Left renal pelvis (tissue), 4 donors: ENCODE measurements around the gene OR52M1. TPM values are rescaled to one million over a fixed set of nuclear protein-coding genes. Genes with fewer than 3 reads are reported as not detected.
"Not testable (repeated sequence)": the region's sequence is repeated elsewhere in the genome, so short reads cannot be mapped to it uniquely, and the experiment has no call there.

Experiments
- DNase-seq, 4 donors: peaks; one replicate each; pipeline ENCODE4 v3.0.0-alpha.2; 2013; ENCODE audit warnings: low read depth in 4 of 4, low spot score in 3 of 4
- polyA plus RNA-seq, 4 donors: library from polyadenylated mRNA; unstranded; fragments of 120-200 nt; gene quantifications; one replicate each; pipeline ENCODE4 v1.2.1, GENCODE V29; 2013; ENCODE audit not compliant: insufficient read length in 4 of 4

OR52M1 gene, protein sequence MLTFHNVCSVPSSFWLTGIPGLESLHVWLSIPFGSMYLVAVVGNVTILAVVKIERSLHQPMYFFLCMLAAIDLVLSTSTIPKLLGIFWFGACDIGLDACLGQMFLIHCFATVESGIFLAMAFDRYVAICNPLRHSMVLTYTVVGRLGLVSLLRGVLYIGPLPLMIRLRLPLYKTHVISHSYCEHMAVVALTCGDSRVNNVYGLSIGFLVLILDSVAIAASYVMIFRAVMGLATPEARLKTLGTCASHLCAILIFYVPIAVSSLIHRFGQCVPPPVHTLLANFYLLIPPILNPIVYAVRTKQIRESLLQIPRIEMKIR
- not detected for polyA plus RNA-seq

GRCh38 chr11:4544891-4545290, at the start of gene OR52M1:
Gene OR52M1, plus strand, starts transcription at chr11:4545191. Its CDS starts 0 bp downstream, at chr11:4545191.
- no peak for DNase-seq

GRCh38 chr11:4495487-4495886, 49.5 kb upstream of the OR52M1 start:
- no peak for DNase-seq

DNA sequence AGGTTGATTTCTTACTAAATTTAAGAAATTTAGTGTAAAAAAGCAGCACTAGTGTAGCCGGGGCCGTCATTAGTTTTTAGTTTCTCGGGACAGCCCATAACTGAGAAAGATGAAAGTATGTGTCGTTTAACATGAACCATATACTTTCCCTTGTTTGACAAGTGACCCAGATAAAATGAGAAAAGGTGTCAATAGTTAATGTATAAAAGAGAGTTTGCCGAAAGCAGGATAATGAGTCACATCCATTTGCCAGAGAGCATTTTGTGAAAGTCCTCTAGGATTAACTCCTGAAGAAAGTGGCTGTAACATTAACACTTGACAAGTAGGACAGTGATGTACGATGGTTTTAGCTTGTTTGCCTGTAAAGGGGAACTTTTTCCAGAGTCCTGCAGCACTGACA, 49.0 kb upstream of the OR52M1 start:
- no peak for DNase-seq

DNA sequence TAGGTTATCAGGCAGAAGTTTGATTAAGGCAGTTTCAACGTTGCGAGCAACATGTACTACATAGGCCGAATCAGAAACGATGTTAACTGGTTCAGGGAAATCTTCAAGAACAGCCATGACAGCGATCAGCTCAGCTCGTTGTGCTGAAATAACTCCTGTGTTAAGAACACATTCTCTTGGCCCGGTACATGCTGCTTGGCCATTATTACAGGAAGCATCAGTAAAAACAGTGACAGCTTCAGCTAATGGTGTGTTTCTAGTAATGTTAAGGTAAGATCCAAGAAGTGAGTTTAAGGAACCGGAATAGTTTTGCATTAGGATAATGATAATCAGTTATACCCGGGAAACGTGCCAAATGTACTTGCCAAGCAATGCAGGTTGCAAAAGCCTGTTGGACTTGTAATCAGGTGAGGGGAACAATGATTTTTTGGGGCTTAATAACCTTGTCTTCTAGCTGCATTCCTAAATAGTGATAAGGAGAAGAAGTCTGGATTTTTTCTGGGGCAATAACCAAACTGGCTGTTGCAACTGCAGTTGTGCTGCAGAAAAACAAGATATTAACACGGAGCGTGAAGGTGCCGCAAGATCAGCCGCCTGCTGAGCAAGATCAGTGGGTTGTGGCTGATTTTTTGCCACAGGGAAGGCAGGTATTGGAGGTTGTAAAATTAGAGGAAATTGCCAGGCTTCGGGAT, 48.3 kb upstream of the OR52M1 start:
- no peak for DNase-seq

DNA sequence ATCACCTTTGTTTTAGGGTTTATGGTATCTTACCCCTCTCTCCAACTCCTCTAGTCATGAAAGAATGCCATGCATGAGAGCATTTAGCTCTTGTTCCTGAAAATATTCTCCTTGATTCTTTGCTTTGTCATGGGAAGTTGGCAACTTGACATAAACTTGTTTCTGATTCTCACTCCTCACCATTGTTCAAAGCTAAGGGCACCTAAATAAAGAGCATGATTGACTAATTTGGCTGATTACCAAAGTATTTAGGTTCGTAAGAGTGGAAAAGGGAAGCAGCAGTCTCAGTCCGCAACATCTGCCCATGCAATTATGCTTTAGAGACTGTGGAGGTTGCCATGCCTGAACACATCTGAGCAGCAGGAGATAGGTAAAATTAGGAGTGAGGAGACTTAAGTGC, 36.1 kb upstream of the OR52M1 start:
- DNase-seq, result no peak

DNA sequence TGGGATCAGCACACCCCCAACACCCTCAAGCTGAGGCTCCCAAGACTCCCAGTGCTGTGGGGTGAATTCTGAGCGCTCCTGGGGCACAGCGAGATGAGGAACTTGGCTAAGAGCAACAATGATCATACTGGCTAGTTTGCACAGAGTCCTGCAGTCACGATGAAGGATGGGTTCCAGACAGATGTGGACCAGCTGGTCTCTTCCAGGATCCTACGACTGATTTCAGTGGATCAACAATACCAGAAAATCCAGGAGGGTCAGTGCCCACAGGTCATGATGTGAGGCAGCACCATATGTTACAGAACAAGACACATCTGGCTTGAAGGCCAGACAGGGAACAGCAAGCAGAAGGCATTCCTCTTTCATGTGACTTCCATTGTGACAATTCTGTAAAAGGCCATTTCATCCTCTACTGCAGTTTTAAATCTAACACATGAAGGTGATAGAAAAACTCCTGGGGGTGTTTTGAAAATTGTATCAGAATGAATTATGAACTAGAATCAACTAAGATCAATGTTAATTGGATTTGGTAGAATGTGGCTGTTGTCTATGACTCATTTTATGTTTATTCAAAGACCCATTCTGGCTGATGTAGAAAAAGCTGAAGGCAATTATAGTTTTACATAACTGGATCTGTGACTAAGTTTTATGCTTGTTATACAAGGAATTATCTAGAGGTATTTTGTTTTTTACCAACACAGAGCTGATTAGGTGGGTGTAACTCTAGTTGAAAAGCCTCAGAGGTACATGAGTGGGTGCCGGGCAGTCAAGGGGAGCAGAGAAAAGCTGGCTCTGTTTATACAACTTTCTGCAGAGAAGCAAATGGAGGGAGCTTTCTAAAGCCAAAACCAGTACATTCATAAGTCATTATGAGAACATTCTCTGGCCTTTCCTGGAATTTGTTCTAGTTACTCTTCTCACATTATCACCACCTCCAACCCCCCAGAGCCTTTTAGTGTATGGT, 33.4 kb upstream of the OR52M1 start:
- DNase-seq, result no peak

DNA sequence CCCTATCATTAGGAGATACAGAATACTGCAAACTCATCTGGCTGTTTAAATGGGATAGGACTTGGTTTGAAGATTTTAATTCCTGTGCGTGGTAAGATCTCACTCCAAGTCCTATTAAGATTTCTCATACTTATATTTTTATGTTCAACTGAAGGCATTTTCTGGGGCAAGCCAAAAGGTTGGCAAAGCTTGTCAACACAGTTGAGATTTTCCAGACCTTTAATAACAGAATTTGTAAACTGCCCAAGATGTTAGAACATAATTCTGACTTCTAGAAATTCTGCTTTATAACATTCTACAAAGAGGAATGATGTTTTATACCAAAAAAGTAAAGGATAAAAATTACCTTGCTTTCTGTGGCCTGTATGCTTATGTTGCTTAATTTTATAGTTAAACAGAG, 30.8 kb upstream of the OR52M1 start:
- no peak for DNase-seq

DNA sequence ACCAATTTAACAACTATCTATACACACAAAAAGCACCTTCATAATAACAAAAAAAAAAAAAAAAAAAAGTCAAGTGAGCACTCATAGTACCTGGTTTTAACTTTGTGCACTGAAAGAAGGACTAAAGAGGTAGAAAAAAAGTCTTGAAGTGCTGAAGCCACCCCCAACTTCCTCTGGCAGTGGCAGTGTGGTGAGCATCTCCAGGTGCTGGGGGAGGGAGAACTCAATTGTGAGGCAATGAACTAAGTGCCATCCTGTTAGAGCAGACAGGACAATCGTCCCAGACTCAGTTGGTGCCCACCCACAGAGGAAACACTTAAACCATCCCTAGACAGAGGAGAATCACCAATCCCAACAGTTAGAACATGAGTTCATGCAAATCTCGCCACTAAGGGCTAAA, 22.7 kb upstream of the OR52M1 start:
- DNase-seq, result no peak

DNA sequence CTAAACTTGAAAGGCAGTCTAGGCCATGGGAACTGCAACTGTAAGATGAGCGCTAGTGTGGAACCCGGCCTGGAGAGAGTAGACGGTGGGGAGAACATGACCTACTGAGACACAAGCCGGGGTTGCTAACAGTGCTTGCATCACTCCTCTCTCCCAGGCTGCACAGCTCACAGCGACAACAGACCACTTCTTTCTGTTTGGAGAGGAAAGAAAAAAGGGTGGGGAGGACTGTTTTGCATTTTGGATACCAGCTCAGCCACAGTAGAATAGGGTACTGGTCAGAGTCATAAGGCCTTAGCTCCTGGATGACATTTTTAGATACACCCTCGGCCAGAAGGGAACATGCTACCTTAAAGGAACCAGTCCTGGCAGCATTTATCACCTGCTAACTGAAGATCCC, 22.2 kb upstream of the OR52M1 start:
- DNase-seq, result no peak

DNA sequence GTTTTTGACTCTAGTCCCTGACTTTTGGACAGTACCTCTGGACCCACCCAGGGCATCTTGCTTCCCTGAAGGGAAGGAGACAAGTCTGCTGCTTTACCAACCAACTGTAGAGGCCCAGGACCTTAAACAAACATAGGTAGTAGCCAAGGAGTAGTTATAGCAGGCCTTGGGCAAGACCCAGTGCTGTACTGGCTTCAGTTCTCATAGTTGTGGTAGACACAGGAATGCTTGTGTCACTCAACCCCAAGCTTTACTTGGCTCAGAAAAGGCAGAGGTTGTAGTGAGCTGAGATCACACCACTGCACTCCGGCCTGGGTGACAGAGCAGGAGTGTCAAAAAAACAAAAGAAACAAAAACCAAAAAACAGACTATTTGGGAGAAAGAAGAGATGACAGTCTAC, 21.3 kb upstream of the OR52M1 start:
- DNase-seq, result no peak

DNA sequence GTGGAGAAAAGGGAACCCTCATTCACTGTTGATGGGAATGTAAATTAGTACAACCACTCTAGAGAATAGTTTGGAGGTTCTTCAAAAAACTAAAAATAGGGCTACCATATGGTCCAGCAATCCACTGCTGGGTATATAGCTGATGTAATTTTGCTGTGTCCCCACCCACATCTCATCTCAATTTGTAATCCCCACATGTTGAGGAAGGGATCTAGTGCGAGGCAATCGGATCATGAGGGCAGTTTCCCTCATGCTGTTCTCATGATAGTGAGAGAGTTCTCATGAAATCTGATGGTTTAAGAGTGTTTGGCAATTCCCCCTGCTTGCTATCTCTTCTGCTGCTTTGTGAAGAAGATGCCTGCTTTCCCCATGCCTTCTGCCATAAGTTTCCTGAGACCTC, 17.1 kb upstream of the OR52M1 start:
- no peak for DNase-seq

DNA sequence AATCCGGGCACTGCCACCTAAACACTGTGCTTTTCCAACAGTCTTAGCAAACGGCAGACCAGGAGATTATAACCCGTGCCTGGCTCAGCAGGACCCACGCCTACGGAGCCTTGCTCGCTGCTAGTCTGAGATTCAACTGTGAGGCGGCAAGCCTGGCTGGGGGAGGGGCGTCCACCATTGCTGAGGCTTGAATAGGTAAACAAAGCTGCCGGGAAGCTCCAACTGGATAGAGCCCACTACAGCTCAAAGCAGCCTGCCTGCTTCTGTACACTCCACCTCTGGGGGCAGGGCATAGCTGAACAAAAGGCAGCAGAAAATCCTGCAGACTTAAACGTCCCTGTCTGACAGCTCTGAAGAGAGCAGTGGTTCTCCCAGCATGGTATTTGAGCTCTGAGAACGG, 13.3 kb upstream of the OR52M1 start:
- not testable (repeated sequence) for DNase-seq

DNA sequence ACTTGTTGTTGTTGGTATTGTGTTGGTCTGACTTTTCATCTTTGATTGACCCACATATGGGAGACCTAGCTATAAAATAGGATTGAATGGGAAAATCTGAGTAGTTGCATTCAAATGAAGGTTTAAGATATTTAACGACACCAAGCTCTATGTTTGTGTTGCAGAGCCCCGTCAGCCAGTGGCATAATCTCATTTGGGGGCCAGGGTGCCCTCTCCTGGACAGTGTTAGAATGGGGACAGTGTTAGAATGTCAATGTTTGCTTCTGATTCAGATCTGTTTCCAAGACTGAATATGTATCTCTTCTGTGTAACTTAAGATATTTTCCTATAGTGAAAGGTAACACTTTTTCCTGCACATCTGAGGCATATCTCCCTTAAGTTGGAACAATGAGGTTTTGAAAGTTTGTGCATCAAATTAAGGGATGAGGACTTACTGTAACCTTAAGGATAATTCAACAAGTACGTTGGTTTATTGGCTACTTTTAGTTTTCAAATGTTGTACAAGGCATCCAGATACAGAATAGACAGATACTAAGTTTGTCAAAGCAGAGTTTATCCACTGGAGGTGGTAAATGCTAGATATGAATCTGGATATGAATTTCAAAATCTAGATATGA, 5.3 kb upstream of the OR52M1 start:
- DNase-seq, result peak in 2 of 4 donors; percentile 3 to 12

- no peak for DNase-seq
These were observed 3.9 kb upstream of the OR52M1 start for GRCh38 chr11:4541071-4541470.

DNA sequence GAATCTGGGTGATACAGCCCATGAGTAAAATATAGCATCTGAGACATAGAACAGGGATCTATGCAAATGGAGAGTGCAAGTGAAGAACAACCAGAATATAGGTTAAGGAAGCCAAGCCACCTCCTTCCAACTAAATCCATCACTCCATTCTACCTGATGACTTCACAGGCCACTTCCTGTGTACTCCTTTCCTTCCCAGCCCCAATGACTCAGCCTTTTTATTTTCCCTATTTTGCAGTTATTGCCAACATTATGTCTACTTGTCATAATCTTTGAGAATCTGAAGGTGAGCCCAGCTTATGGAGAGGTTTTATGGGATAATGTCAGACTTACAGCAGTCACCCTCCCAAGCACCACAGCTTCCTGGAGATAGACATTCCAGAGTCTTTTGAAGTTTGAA, 1.4 kb upstream of the OR52M1 start:
- DNase-seq, result no peak

GRCh38 chr11:4546878-4547277, 1.9 kb downstream of the OR52M1 start:
- DNase-seq, result no peak

DNA sequence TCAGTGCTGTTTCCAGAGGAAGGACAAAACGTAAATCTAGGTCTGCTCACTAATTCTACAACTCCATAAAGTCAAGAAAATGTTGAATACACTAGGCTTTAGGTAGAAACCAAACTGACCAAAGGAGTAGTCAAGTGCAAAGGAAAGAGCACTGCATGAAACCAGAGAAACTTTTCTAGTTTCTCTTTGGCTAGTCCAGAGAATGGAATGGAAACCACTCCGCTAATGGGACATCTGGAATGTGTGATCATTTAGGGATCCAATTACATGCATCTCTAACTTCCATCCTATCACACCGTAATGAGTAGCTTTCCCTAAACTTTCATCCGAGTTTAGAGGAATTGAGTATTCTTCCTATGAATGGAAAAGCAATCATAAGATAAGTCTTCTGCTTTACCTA, 2.4 kb downstream of the OR52M1 start:
- DNase-seq, result no peak

DNA sequence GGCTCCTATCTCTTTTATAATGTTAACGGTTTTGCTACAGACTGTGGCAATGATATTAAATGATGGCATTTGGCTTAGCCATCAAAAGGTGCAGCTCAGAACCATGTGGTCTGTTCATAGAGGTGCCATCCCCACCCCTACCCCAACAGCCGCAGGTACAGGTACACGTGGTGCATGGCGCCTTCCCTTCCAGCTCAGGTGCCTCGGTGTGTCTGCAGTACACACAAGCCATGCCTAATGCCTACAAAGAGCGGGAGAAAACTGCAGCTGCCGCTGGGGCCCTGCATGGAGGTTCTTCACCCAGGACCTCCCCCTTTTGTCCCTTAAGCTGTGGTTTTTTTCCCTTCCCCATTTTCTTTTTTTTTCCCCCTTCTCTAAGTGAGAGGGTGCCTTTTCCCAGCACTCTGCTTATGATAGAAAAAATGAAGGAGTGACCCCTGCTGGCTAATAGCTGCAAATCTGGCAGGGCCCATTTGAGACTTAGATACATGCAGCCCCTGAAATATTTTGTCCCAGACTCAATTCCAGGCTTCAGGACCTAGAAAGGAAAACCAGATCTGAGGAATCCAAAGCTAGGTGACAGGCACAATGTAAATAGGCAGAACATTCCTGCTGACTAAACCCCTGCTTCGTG, 6.5 kb downstream of the OR52M1 start:
- no peak for DNase-seq

DNA sequence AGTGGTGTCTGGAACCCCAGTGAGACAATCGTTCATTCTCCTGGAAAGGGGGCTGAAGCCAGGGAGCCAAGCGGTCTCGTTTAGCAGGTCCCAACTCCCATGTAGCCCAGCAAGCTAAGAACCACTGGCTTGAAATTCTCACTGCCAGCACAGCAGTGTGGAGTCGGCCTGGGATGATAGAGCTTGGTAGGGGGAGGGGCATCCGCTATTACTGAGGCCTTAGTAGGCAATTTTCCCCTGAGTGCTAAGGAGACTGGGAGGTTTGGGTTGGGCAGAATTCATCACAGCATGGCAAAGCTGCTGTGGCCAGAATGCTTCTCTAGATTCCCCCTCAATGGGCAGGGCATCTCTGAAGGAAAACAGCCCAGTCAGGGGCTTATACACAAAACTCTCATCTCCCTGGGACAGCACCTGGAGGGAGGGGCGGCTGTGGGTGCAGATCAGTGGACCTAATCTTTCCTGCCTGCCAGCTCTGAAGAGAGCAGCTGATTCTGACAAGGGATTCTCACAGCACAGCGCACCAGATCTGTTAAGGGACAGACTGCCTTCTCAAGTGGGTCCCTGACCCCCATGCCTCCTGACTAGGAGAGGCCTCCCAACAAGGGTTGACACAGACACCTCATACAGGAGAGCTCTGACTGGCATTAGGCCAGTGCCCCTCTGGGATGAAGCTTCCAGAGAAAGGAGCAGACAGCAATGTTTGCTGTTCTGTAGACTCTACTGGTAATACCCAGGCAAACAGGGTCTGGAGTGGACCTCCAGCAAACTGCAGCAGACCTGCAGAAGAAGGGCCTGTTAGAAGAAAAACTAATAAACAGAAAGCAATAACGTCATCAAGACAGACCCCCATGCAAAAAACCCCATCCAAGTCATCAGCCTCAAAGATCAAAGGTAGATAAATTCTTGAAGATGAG, 14.8 kb downstream of the OR52M1 start:
- DNase-seq, result no peak
